Large intestine (tissue), 3 donors: ENCODE data around the gene BPHL. TPM values are rescaled to one million over a fixed set of nuclear protein-coding genes. Genes with fewer than 3 reads are reported as not detected.
A peak's percentile ranks its signal among the peaks of the same experiment; 100 is the strongest.
"Not testable (repeated sequence)": the region's sequence is repeated elsewhere in the genome, so short reads cannot be mapped to it uniquely, and the experiment has no call there.

ENCODE experiments used
- DNase-seq, 2 donors: peaks; one replicate each; pipeline versions ENCODE4 v3.0.0 to v3.0.0-alpha.2; 2013
- H3K27ac ChIP-seq: one replicate; pipeline ENCODE4 v1.5.1; 2013; ENCODE audit warnings: low read length
- H3K27me3 ChIP-seq: 2 replicates; pipeline ENCODE4 v1.6.1; 2013; ENCODE audit warnings: low read length; ENCODE audit not compliant: control insufficient read depth, insufficient read depth
- H3K36me3 ChIP-seq: 2 replicates; pipeline ENCODE4 v1.6.1; 2013; ENCODE audit warnings: low read length; ENCODE audit not compliant: control insufficient read depth, insufficient read depth
- H3K4me1 ChIP-seq: one replicate; pipeline ENCODE4 v1.6.1; 2013; ENCODE audit warnings: low read length; ENCODE audit not compliant: control insufficient read depth, insufficient read depth
- H3K4me3 ChIP-seq: one replicate; pipeline ENCODE4 v1.5.1; 2013; ENCODE audit warnings: low read length
- H3K9me3 ChIP-seq: one replicate; pipeline ENCODE4 v1.6.1; 2013; ENCODE audit warnings: mild to moderate bottlenecking, low read depth, low read length, moderate library complexity; ENCODE audit not compliant: control insufficient read depth
- WGBS: methylation state at CpG from one replicate; pipeline ENCODE4 v1.1.5; 2013; ENCODE audit warnings: low lambda C conversion rate; ENCODE audit not compliant: insufficient coverage; 5-methylcytosine and 5-hydroxymethylcytosine counted together
- polyA plus RNA-seq: library from polyadenylated mRNA; unstranded; fragments of 120-200 nt; gene quantifications from one replicate; pipeline ENCODE4 v1.2.1, GENCODE V29; 2013

The BPHL gene
- polyA plus RNA-seq, 1 donor, result 77.9 TPM

DNA sequence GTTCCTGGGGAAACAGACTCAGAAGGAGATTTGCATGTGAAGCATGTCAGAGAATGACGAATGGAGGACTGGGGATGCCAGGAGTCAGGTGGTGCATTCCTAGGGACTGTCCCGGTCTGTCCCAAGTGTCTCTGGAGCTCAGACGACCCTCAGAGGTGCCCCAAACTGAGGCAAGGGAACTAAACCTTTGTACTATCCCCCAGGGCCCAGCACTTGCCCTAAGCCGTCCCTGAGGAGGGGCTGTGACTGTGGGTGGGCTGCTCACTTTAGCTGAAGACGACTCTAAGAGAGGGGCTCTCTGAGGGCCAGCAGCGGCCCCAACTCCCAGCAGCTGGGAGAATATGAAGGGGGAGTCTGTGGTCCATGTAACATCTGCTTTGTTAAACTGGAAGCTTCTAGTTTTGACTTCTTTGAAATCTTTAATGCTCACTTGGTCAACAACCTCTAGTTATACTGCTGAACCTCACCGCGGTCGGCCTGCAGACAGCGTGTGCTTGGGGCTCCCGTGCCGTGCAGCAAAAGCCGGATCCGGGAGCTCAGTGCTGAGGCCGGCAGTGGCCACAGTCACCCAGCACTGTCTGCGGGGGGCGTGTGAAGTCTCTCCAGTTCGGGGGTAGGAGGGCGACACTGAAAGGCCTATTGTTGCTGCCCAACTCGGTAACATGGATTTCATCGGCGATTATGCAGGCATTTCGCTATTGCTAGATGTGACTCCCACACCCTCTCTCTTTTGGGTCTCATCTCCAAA, 74.8 kb downstream of the BPHL start:
- no peak overlapping the region for H3K27ac ChIP-seq
- no peaks in the 10 kb centered on the region for H3K4me1 ChIP-seq
- no peaks in the 10 kb centered on the region for H3K27me3 ChIP-seq
- H3K9me3 ChIP-seq, result no peaks in the 10 kb centered on the region
- H3K4me3 ChIP-seq, result no peak overlapping the region
- no peaks in the 10 kb centered on the region for H3K36me3 ChIP-seq
- WGBS, result no CpG with 5 or more reads among the region's 23 CpGs
- DNase-seq, result no peak

DNA sequence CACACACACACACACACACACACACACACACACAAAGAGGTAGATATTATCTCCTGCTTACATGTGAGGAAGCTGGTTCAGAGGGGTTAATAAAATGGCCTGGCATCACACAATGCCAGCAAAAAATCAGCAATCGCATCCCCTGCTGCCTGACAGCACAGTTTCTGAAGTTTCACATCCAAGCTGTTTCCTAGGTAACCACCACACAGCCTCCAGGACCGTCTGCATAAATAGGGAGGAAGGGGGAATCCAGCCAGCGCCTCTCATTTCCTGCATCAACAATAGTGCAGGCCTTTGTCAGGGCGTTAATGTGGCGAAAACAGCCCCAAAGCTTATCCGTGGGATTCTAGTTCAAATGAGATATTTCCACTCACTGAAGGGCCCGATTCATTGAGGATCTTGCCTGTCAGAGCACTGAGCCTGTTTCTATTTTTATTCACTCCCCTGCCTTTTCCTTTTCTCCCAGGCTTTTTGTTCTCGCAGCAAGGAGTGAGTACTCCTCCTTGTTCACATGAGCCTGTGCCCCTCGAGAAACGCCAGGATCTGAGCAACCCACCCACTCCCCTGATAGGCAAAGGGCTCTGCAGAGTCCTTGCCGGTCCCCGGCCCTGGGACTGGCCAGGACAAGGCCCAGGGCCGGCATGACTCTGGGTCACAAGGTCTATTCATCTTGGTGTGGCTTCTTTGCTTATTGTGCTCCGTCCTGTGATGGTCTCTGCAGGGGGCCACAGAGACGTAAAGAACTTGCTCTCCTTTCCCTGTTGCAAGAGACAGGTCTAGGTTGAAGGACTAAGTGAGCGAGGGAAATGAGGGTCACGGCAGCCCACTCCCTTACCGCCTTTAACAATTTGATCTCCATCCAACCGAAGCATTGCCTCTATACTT, 76.3 kb downstream of the BPHL start:
- no peaks in the 10 kb centered on the region for H3K36me3 ChIP-seq
- no peaks in the 10 kb centered on the region for H3K9me3 ChIP-seq
- no peaks in the 10 kb centered on the region for H3K27me3 ChIP-seq
- peak; percentile 23 to 27 for DNase-seq
- no peaks in the 10 kb centered on the region for H3K4me1 ChIP-seq
- H3K27ac ChIP-seq, result peak overlapping the region; percentile 28
- no peak overlapping the region for H3K4me3 ChIP-seq
- WGBS, result 67% methylated on average over 1 of the region's 19 CpGs

- peak overlapping the region; percentile 28 for H3K27ac ChIP-seq
- WGBS, result no CpG with 5 or more reads among the region's 5 CpGs
- no peaks in the 10 kb centered on the region for H3K9me3 ChIP-seq
- no peaks in the 10 kb centered on the region for H3K4me1 ChIP-seq
- H3K36me3 ChIP-seq, result no peaks in the 10 kb centered on the region
- DNase-seq, result no peak
- H3K27me3 ChIP-seq, result no peaks in the 10 kb centered on the region
- no peak overlapping the region for H3K4me3 ChIP-seq
Observed at GRCh38 chr6:3195420-3195694, 76.8 kb downstream of the BPHL start.

DNA sequence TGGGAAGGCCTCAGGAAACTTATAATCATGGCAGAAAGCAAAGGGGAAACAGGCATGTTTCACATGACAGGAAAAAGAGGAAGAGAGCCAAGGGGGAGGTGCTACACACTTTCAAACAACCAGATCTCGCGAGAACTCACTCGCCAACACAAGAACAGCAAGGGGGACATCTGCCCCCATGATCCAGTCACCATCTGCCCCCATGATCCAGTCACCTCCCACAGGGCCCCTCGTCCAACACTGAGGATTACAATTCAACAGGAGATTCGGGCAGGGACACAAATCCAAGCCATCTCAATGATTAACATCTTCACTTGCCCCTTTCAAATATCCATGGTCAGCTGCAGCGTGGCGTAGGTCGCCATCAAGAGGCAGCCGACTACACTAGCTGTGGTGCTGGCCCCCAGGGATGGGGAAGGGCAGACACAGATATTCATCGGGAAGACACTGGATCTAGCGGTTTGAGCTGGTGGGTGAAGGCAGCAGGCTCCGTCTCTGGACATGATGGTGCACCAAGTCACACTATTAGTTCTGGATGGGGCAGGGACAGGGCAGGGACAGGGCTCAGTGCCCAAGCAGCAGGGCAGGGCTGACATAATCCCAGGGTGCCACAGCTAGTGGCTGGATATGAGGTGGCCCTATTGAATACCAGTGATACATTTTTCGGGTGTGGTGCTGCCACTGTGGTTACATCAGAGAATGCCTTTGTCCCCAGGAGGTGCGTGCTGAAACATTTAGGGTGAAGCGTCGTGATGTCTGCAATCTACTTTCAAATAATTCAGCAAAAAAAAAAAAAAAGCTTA, 77.4 kb downstream of the BPHL start:
- no peaks in the 10 kb centered on the region for H3K4me1 ChIP-seq
- no peaks in the 10 kb centered on the region for H3K9me3 ChIP-seq
- H3K27ac ChIP-seq, result no peak overlapping the region
- WGBS, result 60% methylated on average over 1 of the region's 16 CpGs
- H3K4me3 ChIP-seq, result no peak overlapping the region
- no peaks in the 10 kb centered on the region for H3K36me3 ChIP-seq
- DNase-seq, result no peak
- no peaks in the 10 kb centered on the region for H3K27me3 ChIP-seq

- WGBS, result 100% methylated on average over 2 of the region's 5 CpGs
- DNase-seq, result no peak
- Histone ChIP-seq H3K27me3 (no peaks in the 10 kb centered on the region), H3K27ac (no peak overlapping the region), H3K36me3 (no peaks in the 10 kb centered on the region), H3K4me1 (no peaks in the 10 kb centered on the region), H3K9me3 (no peaks in the 10 kb centered on the region), H3K4me3 (no peak overlapping the region)
Observed at GRCh38 chr6:3196770-3197169, 78.3 kb downstream of the BPHL start.

GRCh38 chr6:3197734-3198133, 79.2 kb downstream of the BPHL start:
- WGBS, result no CpG with 5 or more reads among the region's 5 CpGs
- not testable (repeated sequence) for H3K36me3 ChIP-seq, H3K4me1 ChIP-seq, DNase-seq, H3K27ac ChIP-seq, H3K27me3 ChIP-seq, H3K4me3 ChIP-seq, H3K9me3 ChIP-seq

DNA sequence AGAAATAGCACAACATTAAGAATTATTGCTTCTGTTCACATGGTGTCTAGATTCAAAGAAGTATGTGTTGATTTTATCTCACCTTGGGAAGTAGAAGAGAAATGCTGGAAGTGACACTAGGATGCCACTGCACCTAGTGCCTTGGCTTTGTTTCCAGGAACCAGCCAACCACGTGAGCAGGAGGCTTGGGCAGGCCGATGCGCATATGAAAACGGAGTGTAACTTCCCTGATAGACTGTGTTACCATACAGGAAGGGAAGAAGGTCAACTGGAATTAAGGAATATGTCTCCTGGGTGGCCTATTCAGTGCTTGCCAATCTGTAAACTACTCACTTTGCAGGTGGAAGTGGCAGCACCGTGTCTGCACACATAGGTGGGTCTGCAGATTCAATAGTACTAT, 80.9 kb downstream of the BPHL start:
- no peak overlapping the region for H3K27ac ChIP-seq
- no peaks in the 10 kb centered on the region for H3K4me1 ChIP-seq
- H3K9me3 ChIP-seq, result no peaks in the 10 kb centered on the region
- H3K27me3 ChIP-seq, result no peaks in the 10 kb centered on the region
- DNase-seq, result no peak
- no peaks in the 10 kb centered on the region for H3K36me3 ChIP-seq
- WGBS, result no CpG with 5 or more reads among the region's 5 CpGs
- no peak overlapping the region for H3K4me3 ChIP-seq

DNA sequence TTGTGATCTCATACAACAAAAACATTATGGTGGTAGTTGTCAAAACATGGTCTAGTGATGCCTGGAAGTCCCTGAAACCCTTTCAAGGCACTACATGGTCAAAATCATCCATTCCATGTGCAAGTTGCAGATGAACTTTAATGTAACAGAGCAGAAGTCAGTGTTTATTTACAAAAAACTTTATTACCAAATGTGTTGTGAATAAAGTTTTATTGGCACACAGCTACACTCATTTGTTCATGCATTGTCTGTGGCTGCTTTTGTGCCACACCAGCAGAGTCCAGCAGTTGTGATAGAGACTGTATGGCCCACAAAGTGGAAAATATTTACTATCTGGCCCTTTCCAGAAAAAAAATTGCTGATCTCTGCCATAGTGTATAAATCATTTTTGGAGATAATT, 82.2 kb downstream of the BPHL start:
- H3K9me3 ChIP-seq, result no peaks in the 10 kb centered on the region
- no peak overlapping the region for H3K27ac ChIP-seq
- no peak overlapping the region for H3K4me3 ChIP-seq
- no peak for DNase-seq
- no peaks in the 10 kb centered on the region for H3K4me1 ChIP-seq
- no peaks in the 10 kb centered on the region for H3K27me3 ChIP-seq
- no peaks in the 10 kb centered on the region for H3K36me3 ChIP-seq

DNA sequence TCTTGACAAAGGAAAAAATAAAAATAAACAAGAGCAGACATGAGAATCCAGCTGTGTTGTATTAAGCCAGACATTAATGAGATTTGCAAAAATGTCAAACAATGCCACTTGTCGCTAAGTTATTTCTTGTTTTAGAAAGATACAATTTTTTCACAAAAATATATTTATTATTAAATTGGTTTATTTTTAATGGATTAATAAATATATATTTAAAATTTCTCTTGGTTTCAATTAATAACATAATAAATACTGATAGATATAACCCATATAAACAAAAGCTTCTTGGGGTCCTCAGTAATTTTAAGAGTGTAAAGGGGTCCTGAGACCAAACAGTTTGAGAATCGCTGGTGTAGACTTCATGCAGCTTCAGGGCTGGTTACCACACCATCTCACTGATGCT, 82.9 kb downstream of the BPHL start:
- WGBS, result 100% methylated on average over 1 of the region's 2 CpGs
- Histone ChIP-seq H3K9me3 (no peaks in the 10 kb centered on the region), H3K27ac (no peak overlapping the region)

More for the DNA sequence above, 82.9 kb downstream of the BPHL start:
- H3K4me1 ChIP-seq, result no peaks in the 10 kb centered on the region
- H3K4me3 ChIP-seq, result no peak overlapping the region
- no peaks in the 10 kb centered on the region for H3K36me3 ChIP-seq
- no peak for DNase-seq
- no peaks in the 10 kb centered on the region for H3K27me3 ChIP-seq
